ENCODE data around the gene GART.

Gene GART

GRCh38 chr21:33552999-33553598, 11.2 kb upstream of the GART start:
- DNase-seq: no peak

- no peak for DNase-seq
These were observed 10.4 kb upstream of the GART start for GRCh38 chr21:33552093-33552998.

GRCh38 chr21:33551664-33552063, 9.7 kb upstream of the GART start:
- DNase-seq: no peak

- no peak for DNase-seq
These were observed 9.1 kb upstream of the GART start for GRCh38 chr21:33550772-33551660.

- DNase-seq: no peak
These were observed 8.2 kb upstream of the GART start for GRCh38 chr21:33549848-33550771.

- no peak for DNase-seq
These were observed 4.2 kb upstream of the GART start for GRCh38 chr21:33546086-33546485.

- no peak for DNase-seq
These were observed 2.7 kb upstream of the GART start for GRCh38 chr21:33544451-33545195.

- peak; percentile 60 for DNase-seq
These were observed 1.7 kb upstream of the GART start for GRCh38 chr21:33543505-33544129.

GRCh38 chr21:33542640-33543504, 955 bp upstream of the GART start, which contains the start of gene SON:
Gene SON, plus strand, starts transcription at chr21:33543038. Its CDS starts 55 bp downstream, at chr21:33543093.
- peak; percentile 99 for DNase-seq

- no peak for DNase-seq
These were observed 709 bp downstream of the GART start for GRCh38 chr21:33541105-33541711.

GRCh38 chr21:33540711-33541104, 1.2 kb downstream of the GART start:
- DNase-seq: no peak

- DNase-seq: no peak
These were observed 2.3 kb downstream of the GART start for GRCh38 chr21:33539616-33540015.

GRCh38 chr21:33537212-33537611, 4.7 kb downstream of the GART start:
- no peak for DNase-seq

- DNase-seq: no peak
These were observed 10.9 kb downstream of the GART start for GRCh38 chr21:33531007-33531406.

- no peak for DNase-seq
These were observed 19.0 kb downstream of the GART start for GRCh38 chr21:33522953-33523349.

GRCh38 chr21:33522297-33522952, 19.5 kb downstream of the GART start:
- no peak for DNase-seq

- DNase-seq: no peak
These were observed 23.0 kb downstream of the GART start for GRCh38 chr21:33518899-33519298.

GRCh38 chr21:33514229-33514628, 27.7 kb downstream of the GART start:
- DNase-seq: no peak

GRCh38 chr21:33512481-33512880, 29.4 kb downstream of the GART start:
- no peak for DNase-seq

Measured in CD4-positive, alpha-beta T cell treated with Interleukin-15 for 1 hour (primary cell).